HepG2 (cell line): ENCODE results near the gene TMEM87B. TPM values are rescaled to one million over a fixed set of nuclear protein-coding genes. Genes with fewer than 3 reads are reported as not detected.

ENCODE experiments used
- AHR ChIP-seq: IDR thresholded peaks from 2 replicates; pipeline ENCODE4 v1.6.1; 2018; ENCODE audit warnings: missing genetic modification reagents, missing compliant biosample characterization
- MXD4 ChIP-seq: IDR thresholded peaks from 2 replicates; pipeline ENCODE4 v1.6.1; 2016; ENCODE audit warnings: mild to moderate bottlenecking, missing biosample characterization, missing genetic modification reagents
- MYNN ChIP-seq: sonication (generic); formaldehyde crosslinking; IDR thresholded peaks from 2 replicates; pipeline ENCODE4 v1.4.0; 2020; ENCODE audit warnings: mild to moderate bottlenecking, low read depth, missing genetic modification reagents
- RFX1 ChIP-seq: fragments of 450-650 bp; IDR thresholded peaks from 2 replicates; pipeline ENCODE4 v1.6.1; 2017
- SOX13 ChIP-seq, 3 experiments: fragments of 450-650 bp in 1 of 3; sonication (generic) in 1 of 3; formaldehyde crosslinking in 1 of 3; IDR thresholded peaks in 2 of 3; conservative IDR thresholded peaks in 1 of 3; 2 replicates each; pipeline versions ENCODE4 v1.5.0 to v1.6.1; 2016 to 2020; ENCODE audit warnings: antibody characterized with exemption in 1 of 3, mild to moderate bottlenecking in 1 of 3, missing compliant biosample characterization in 1 of 3, missing genetic modification reagents in 1 of 3, moderate library complexity in 1 of 3
- ZC3H13 ChIP-seq: sonication (generic); formaldehyde crosslinking; IDR thresholded peaks from 2 replicates; pipeline ENCODE4 v1.8.1; 2023; ENCODE audit warnings: mild to moderate bottlenecking, missing genetic modification reagents, moderate library complexity
- ZKSCAN5 ChIP-seq: sonication (generic); formaldehyde crosslinking; IDR thresholded peaks from 2 replicates; pipeline ENCODE4 v1.5.1; 2020; ENCODE audit warnings: mild to moderate bottlenecking, missing genetic modification reagents
- ZNF556 ChIP-seq: sonication (generic); formaldehyde crosslinking; IDR thresholded peaks from 2 replicates; pipeline ENCODE4 v1.4.0; 2020; ENCODE audit warnings: mild to moderate bottlenecking, missing genetic modification reagents, borderline replicate concordance
- polyA plus RNA-seq, 8 experiments: library from polyadenylated mRNA; depleted of rRNA in 3 of 8; stranded (reverse) in 7 of 8; unstranded in 1 of 8; fragments of >200 nt; fragmentation: Illumina TruSeq in 4 of 8; extraction: Trizol in 4 of 8; gene quantifications; 2 replicates each; pipeline versions ENCODE4 v1.2.1 to v1.2.3, GENCODE V29; 2011 to 2016; ENCODE audit warnings: low read depth in 4 of 8, missing spikeins in 1 of 8, mixed read lengths in 1 of 8; ENCODE audit not compliant: insufficient read depth in 1 of 8
- total RNA-seq, 5 experiments: library from RNA; depleted of rRNA; stranded (reverse); fragments of >200 nt; fragmentation: Illumina TruSeq; extraction: Trizol; gene quantifications; 2 replicates each; pipeline ENCODE4 v1.2.3, GENCODE V29; 2016; ENCODE audit warnings: low read depth in 1 of 5
- TF ChIP-seq, protein P1 (sequence below): IDR thresholded peaks from 2 replicates; pipeline ENCODE4 v1.6.1; 2016; ENCODE audit warnings: missing compliant biosample characterization, missing genetic modification reagents, borderline replicate concordance
- TF ChIP-seq, protein P2 (sequence below): sonication (generic); formaldehyde crosslinking; IDR thresholded peaks from one replicate; pipeline ENCODE4 v1.5.1; 2020; ENCODE audit warnings: mild to moderate bottlenecking, missing genetic modification reagents; ENCODE audit errors: not compliant biosample characterization
- TF ChIP-seq, protein P3 (sequence below): sonication (generic); formaldehyde crosslinking; IDR thresholded peaks from 2 replicates; pipeline ENCODE4 v1.5.0; 2020; ENCODE audit warnings: mild to moderate bottlenecking, missing genetic modification reagents, moderate library complexity
- TF ChIP-seq, protein P4 (sequence below): sonication (generic); formaldehyde crosslinking; conservative IDR thresholded peaks from 2 replicates; pipeline ENCODE4 v1.8.0; 2022; ENCODE audit warnings: mild to moderate bottlenecking, moderate library complexity, missing genetic modification reagents
- TF ChIP-seq, protein P5 (sequence below): sonication (generic); formaldehyde crosslinking; IDR thresholded peaks from 2 replicates; pipeline ENCODE4 v1.4.0; 2020; ENCODE audit warnings: missing genetic modification reagents

The TMEM87B gene
- total and polyA plus RNA-seq, 2 of the 13 experiments (the other 11 are each of a cell fraction or from before 2014, with no cell fraction given) = 15.1 to 16.2 TPM

DNA sequence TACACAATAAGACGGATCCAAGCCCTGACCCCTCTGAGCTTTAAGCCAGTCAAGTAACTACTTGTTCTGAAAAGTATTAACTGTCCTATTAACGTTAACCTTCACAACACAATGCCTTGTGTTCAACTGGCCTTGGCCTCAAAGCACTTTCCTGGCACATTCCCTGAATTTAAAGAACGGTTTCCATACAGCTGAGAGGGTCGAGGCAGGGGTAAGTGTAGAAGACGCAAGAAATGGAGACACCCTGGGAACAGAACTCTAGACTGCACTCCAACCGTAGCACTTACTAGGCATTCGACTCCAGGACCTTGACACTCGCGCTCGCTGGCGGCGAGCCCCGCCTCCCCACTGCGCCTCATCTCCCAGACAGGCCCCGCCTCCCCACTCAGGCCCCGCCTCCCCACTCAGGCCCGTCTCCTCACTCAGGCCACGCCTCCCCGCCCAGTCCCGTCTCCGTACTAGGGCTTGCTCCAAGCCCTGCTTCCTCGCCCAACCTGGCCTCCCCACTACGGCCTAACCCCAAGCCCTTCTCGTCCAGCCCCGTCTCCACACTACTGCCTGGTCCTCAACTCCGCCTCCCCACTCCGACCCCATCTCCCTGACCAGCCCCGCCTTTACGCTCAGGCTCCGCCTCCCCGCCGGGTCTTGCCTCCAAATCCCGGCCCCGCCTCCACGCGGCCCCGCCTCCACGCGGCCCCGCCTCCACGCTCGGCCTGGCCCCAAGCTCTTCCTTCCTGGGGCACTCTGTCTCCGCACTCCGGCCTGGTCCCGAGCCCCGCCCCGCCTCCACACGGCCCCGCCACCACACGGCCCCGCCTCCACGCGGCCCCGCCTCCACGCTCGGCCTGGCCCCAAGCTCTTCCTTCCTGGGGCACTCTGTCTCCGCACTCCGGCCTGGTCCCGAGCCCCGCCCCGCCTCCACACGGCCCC is 887 bp upstream of the TMEM87B start (continued):
- TF ChIP-seq, protein P1, sequence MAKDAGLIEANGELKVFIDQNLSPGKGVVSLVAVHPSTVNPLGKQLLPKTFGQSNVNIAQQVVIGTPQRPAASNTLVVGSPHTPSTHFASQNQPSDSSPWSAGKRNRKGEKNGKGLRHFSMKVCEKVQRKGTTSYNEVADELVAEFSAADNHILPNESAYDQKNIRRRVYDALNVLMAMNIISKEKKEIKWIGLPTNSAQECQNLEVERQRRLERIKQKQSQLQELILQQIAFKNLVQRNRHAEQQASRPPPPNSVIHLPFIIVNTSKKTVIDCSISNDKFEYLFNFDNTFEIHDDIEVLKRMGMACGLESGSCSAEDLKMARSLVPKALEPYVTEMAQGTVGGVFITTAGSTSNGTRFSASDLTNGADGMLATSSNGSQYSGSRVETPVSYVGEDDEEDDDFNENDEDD (CRISPR knock-in tag) = 0 out of 2 replicates have a peak, but pooled peaks have one; percentile 28
- TF ChIP-seq, protein P2, sequence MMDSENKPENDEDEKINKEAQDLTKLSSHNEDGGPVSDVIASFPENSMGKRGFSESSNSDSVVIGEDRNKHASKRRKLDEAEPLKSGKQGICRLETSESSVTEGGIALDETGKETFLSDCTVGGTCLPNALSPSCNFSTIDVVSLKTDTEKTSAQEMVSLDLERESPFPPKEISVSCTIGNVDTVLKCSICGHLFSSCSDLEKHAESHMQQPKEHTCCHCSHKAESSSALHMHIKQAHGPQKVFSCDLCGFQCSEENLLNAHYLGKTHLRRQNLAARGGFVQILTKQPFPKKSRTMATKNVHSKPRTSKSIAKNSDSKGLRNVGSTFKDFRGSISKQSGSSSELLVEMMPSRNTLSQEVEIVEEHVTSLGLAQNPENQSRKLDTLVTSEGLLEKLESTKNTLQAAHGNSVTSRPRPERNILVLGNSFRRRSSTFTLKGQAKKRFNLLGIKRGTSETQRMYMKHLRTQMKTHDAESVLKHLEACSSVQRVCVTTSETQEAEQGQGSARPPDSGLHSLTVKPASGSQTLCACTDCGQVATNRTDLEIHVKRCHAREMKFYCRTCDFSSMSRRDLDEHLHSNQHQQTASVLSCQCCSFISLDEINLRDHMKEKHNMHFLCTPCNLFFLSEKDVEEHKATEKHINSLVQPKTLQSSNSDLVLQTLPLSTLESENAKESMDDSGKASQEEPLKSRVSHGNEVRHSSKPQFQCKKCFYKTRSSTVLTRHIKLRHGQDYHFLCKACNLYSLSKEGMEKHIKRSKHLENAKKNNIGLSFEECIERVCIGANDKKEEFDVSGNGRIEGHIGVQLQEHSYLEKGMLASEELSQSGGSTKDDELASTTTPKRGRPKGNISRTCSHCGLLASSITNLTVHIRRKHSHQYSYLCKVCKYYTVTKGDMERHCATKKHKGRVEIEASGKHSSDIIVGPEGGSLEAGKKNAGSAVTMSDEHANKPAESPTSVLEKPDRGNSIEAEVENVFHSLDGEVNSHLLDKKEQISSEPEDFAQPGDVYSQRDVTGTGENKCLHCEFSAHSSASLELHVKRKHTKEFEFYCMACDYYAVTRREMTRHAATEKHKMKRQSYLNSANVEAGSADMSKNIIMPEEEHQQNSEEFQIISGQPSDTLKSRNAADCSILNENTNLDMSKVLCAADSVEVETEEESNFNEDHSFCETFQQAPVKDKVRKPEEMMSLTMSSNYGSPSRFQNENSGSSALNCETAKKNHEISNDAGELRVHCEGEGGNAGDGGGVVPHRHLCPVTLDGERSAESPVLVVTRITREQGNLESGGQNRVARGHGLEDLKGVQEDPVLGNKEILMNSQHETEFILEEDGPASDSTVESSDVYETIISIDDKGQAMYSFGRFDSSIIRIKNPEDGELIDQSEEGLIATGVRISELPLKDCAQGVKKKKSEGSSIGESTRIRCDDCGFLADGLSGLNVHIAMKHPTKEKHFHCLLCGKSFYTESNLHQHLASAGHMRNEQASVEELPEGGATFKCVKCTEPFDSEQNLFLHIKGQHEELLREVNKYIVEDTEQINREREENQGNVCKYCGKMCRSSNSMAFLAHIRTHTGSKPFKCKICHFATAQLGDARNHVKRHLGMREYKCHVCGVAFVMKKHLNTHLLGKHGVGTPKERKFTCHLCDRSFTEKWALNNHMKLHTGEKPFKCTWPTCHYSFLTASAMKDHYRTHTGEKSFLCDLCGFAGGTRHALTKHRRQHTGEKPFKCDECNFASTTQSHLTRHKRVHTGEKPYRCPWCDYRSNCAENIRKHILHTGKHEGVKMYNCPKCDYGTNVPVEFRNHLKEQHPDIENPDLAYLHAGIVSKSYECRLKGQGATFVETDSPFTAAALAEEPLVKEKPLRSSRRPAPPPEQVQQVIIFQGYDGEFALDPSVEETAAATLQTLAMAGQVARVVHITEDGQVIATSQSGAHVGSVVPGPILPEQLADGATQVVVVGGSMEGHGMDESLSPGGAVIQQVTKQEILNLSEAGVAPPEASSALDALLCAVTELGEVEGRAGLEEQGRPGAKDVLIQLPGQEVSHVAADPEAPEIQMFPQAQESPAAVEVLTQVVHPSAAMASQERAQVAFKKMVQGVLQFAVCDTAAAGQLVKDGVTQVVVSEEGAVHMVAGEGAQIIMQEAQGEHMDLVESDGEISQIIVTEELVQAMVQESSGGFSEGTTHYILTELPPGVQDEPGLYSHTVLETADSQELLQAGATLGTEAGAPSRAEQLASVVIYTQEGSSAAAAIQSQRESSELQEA (CRISPR knock-in tag) = no peak
- TF ChIP-seq ZKSCAN5 (CRISPR knock-in tag) = no peak
- no peak for TF ChIP-seq SOX13 (IDR thresholded peaks at IDR 0.05)
- no peak for TF ChIP-seq SOX13 (CRISPR knock-in tag; conservative IDR thresholded peaks at IDR 0.05 in 1 of 2, IDR thresholded peaks at IDR 0.05 in 1 of 2)
- TF ChIP-seq, protein P3, sequence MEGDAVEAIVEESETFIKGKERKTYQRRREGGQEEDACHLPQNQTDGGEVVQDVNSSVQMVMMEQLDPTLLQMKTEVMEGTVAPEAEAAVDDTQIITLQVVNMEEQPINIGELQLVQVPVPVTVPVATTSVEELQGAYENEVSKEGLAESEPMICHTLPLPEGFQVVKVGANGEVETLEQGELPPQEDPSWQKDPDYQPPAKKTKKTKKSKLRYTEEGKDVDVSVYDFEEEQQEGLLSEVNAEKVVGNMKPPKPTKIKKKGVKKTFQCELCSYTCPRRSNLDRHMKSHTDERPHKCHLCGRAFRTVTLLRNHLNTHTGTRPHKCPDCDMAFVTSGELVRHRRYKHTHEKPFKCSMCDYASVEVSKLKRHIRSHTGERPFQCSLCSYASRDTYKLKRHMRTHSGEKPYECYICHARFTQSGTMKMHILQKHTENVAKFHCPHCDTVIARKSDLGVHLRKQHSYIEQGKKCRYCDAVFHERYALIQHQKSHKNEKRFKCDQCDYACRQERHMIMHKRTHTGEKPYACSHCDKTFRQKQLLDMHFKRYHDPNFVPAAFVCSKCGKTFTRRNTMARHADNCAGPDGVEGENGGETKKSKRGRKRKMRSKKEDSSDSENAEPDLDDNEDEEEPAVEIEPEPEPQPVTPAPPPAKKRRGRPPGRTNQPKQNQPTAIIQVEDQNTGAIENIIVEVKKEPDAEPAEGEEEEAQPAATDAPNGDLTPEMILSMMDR (CRISPR knock-in tag) = no peak
- TF ChIP-seq MXD4 = no peak; the same call in 1 of the 2 replicates
- TF ChIP-seq RFX1 = no peak
- TF ChIP-seq ZNF556 (CRISPR knock-in tag) = no peak; the same call in 1 of the 2 replicates
- TF ChIP-seq, protein P4, sequence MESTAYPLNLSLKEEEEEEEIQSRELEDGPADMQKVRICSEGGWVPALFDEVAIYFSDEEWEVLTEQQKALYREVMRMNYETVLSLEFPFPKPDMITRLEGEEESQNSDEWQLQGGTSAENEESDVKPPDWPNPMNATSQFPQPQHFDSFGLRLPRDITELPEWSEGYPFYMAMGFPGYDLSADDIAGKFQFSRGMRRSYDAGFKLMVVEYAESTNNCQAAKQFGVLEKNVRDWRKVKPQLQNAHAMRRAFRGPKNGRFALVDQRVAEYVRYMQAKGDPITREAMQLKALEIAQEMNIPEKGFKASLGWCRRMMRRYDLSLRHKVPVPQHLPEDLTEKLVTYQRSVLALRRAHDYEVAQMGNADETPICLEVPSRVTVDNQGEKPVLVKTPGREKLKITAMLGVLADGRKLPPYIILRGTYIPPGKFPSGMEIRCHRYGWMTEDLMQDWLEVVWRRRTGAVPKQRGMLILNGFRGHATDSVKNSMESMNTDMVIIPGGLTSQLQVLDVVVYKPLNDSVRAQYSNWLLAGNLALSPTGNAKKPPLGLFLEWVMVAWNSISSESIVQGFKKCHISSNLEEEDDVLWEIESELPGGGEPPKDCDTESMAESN (CRISPR knock-in tag) = 0 out of 2 replicates have a peak, but pooled peaks have one; percentile 39
- TF ChIP-seq ZC3H13 (CRISPR knock-in tag) = peak; percentile 82; the same call in 1 of the 2 replicates
- TF ChIP-seq AHR (CRISPR knock-in tag) = 0 out of 2 replicates have a peak, but pooled peaks have one; percentile 58
- no peak for TF ChIP-seq MYNN (CRISPR knock-in tag)
- TF ChIP-seq, protein P5, sequence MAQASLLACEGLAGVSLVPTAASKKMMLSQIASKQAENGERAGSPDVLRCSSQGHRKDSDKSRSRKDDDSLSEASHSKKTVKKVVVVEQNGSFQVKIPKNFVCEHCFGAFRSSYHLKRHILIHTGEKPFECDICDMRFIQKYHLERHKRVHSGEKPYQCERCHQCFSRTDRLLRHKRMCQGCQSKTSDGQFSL (CRISPR knock-in tag) = no peak
